ENCODE results near the gene VPS37B.

The VPS37B gene

DNA sequence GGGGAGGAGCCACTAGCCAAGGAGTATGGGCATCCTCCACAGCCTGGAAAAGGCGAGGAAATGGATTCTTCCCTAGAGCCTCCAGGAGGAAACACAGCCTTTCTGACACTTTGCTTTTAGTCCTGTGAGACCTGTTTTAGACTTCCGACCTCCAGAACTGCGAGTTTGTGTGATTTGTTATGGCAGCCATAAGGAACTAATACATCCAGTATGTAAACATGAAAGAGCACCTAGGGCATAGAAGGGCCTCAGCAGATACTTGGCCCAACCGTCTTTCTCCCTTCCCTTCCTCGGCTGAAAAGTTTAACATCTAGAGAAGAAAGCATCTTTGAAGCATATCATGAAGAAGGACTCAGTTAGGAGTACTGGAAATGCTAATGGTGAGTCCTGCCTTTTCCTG is 57.1 kb downstream of the VPS37B start:
- Histone ChIP-seq H3K27ac (no peak overlapping the region), H3K36me3 (no peaks in the 10 kb centered on the region), H3K27me3 (ENCODE audit: insufficient read depth, low read depth, severe bottlenecking) (no peaks in the 10 kb centered on the region), H3K4me3 (ENCODE audit: low read depth, low read length) (no peak overlapping the region), H3K9me3 (ENCODE audit: severe bottlenecking) (no peaks in the 10 kb centered on the region)
- DNase-seq: no peak
- TF ChIP-seq, protein P1, sequence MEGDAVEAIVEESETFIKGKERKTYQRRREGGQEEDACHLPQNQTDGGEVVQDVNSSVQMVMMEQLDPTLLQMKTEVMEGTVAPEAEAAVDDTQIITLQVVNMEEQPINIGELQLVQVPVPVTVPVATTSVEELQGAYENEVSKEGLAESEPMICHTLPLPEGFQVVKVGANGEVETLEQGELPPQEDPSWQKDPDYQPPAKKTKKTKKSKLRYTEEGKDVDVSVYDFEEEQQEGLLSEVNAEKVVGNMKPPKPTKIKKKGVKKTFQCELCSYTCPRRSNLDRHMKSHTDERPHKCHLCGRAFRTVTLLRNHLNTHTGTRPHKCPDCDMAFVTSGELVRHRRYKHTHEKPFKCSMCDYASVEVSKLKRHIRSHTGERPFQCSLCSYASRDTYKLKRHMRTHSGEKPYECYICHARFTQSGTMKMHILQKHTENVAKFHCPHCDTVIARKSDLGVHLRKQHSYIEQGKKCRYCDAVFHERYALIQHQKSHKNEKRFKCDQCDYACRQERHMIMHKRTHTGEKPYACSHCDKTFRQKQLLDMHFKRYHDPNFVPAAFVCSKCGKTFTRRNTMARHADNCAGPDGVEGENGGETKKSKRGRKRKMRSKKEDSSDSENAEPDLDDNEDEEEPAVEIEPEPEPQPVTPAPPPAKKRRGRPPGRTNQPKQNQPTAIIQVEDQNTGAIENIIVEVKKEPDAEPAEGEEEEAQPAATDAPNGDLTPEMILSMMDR (IDR thresholded peaks at IDR 0.05; ENCODE audit: low read depth, low read length): no peak

DNA sequence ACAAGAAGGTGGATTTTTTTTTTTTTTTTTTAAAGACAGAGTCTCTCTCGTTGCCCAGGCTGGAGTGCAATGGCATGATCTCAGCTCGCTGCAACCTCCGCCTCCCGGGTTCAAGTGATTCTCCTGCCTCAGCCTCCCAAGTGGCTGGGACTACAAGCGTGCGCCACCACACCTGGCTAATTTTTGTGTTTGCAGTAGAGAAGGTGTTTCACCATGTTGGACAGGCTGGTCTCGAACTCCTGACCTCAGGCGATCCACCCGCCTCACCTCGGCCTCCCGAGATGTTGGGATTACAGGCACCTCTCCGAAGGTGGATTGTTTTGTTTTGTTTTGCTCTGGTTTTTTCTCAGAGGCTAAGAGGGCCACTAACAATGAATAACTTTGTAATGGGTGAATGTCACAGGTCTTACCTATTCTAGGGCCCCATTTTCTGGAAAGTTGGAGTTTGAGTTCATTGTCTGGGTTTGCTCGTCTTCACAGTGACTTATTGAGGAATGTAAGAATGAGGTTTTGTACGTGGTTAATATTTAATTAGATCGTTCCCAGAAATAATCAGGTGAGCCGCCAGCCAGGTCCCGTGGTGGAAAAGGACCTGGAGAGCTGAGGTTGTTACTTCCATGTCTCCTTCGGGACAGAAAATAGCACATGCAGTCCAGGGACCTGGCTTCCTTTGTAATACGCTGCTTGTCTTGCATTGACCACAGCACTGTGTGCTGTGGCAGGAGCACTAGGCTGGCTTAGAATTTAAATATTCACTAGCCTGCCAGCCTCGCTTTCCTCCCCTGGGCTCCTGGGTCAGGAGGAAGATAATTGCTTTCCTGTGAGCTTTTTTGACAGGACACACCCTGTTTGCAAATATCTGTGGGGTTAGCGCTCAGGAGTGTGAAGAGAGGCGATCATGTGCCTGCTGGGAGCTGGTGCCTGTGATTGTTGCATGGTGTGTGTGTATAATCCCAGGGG is 58.3 kb downstream of the VPS37B start:
- Histone ChIP-seq H3K9me3 (ENCODE audit: severe bottlenecking) (no peaks in the 10 kb centered on the region), H3K27ac (no peak overlapping the region), H3K27me3 (ENCODE audit: insufficient read depth, low read depth, severe bottlenecking) (no peaks in the 10 kb centered on the region), H3K36me3 (no peaks in the 10 kb centered on the region), H3K4me3 (ENCODE audit: low read depth, low read length) (no peak overlapping the region)
- no peak for DNase-seq
- TF ChIP-seq, protein P1 (IDR thresholded peaks at IDR 0.05; ENCODE audit: low read depth, low read length): no peak

DNA sequence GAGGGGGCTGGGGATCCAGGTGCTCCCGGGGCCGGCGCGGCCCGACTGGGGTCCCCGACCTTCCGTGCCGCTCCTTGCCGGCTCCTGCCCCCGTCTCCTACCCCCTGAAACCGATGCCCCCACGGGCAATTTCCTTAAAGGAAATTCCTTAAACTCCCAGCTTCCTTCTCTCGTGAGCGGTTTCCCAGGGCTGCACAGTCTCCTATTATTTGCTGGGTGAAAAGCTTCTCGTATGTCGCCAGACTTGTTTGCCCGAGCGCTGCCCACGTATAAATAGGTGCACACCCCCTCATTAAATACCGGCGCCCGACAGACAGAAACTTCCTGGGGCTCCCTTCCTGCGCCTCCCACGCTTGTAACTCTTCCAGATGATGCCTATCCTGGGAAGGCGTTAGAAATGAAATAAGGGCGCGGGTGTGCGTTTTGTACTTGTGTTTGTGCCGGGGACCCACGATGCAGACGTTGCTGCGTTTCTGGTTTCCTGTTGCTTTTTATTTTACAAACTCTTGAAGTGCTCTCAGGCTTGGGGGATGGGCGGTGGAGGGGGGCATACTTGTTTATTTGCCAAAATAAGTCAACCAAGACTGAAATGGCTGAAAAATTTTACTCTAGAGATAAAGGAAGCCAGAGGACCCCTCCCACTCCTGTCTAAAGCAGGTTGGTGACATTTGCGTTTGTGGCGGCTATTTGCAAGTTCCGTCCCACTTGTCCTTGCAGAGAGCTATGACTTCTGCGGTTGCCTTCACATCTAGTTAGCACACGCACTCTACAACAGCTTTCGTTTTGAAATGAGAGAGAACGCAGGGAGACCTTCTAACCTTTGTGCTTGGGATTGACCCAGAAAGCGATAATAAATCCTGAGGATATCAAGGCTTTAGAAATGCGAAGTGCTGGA is 59.6 kb downstream of the VPS37B start:
- Histone ChIP-seq H3K27ac (no peak overlapping the region), H3K36me3 (no peaks in the 10 kb centered on the region), H3K27me3 (ENCODE audit: insufficient read depth, low read depth, severe bottlenecking) (no peaks in the 10 kb centered on the region), H3K9me3 (ENCODE audit: severe bottlenecking) (no peaks in the 10 kb centered on the region), H3K4me3 (ENCODE audit: low read depth, low read length) (peak overlapping the region; percentile 62)
- TF ChIP-seq, protein P1 (IDR thresholded peaks at IDR 0.05; ENCODE audit: low read depth, low read length): no peak
- DNase-seq: no peak

DNA sequence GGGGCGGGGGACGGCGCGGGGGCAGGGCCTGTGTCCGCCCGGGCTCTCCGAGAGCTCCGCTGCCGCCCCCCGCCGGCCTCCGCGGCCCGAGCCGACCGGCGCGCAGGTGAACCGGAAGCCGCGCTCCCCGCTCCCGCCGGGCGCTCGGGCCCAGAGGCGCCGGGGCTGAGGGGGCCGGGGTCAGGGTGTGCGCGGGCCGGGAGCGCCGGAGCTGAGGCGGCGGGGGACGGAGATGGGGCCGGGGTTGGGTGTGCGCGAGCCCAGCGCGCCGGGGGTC is 60.2 kb downstream of the VPS37B start:
- H3K9me3 ChIP-seq (ENCODE audit: severe bottlenecking): no peaks in the 10 kb centered on the region
- peak overlapping the region; percentile 62 for H3K4me3 ChIP-seq (ENCODE audit: low read depth, low read length)
- no peak overlapping the region for H3K27ac ChIP-seq
- TF ChIP-seq, protein P1 (IDR thresholded peaks at IDR 0.05; ENCODE audit: low read depth, low read length): no peak
- no peaks in the 10 kb centered on the region for H3K27me3 ChIP-seq (ENCODE audit: insufficient read depth, low read depth, severe bottlenecking)
- DNase-seq: no peak
- no peaks in the 10 kb centered on the region for H3K36me3 ChIP-seq

DNA sequence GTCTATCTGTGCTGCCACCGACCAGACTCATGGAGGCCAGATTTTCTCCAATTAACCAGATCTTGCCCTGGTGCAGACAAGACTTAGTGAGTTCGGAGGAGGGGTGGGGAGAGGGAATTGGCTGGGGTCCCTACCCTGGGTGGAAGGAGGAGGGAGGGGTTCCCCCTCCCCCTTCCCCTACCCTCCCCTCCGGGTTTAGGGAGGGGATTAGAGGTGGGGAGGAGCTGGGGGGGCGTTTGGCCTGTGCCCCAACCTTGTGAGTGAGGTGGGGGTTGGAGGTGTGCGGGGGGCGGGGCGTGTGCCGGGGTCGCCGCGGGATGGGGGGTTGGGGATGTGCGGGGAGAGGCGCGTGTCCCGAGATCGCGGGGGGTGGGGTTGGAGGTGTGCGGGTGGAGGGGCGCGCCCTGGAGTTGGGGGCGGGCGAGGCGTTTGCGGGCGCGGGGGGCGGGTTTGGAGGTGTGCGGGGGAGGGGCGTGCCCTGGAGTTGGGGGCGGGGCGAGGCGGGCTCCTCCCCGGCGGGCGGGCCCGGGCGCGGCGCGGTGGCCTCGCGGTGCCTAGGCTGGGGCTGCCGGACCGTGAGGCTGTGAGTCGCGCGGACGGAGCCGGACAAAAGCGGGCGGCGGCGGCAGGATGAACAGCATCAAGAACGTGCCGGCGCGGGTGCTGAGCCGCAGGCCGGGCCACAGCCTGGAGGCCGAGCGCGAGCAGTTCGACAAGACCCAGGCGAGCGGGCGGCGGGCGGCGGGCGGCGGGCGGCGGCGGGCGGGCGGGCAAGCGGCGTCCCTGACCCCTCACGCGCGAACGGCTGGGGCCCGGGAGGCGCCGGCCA is 60.8 kb downstream of the VPS37B start, which contains the start of gene HIP1R:
Gene HIP1R, plus strand, starts transcription at position 537 of the 829 bp plus-strand sequence. Its CDS starts 94 bp downstream, at position 631.
- Histone ChIP-seq H3K9me3 (ENCODE audit: severe bottlenecking) (no peaks in the 10 kb centered on the region), H3K27me3 (ENCODE audit: insufficient read depth, low read depth, severe bottlenecking) (no peaks in the 10 kb centered on the region), H3K4me3 (ENCODE audit: low read depth, low read length) (peak within 1 kb of the TSS; percentile 62), H3K36me3 (no peaks in the 10 kb centered on the region), H3K27ac (no peak within 1 kb of the TSS)
- TF ChIP-seq, protein P1 (IDR thresholded peaks at IDR 0.05; ENCODE audit: low read depth, low read length): no peak
- peak; percentile 42 for DNase-seq
